ENCODE results near the gene FNDC3A.
"Not testable (repeated sequence)": the region's sequence is repeated elsewhere in the genome, so short reads cannot be mapped to it uniquely, and the experiment has no call there.

FNDC3A gene

DNA sequence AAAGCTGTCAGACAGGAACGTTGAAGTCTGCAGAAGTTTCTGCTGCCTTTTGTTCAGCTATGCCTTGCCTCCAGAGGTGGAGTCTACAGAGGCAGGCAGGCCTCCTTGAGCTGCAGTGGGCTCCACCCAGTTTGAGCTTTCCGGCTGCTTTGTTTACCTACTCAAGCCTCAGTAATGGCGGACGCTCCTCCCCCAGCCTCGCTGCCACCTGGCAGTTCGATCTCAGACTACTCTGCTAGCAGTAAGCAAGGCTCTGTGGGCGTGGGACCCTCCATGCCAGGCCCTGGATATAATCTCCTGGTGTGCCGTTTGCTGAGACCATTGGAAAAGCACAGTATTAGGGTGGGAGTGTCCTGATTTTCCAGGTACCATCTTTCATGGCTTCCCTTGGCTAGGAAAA, 187.4 kb downstream of the FNDC3A start:
- not testable (repeated sequence) for DNase-seq

DNA sequence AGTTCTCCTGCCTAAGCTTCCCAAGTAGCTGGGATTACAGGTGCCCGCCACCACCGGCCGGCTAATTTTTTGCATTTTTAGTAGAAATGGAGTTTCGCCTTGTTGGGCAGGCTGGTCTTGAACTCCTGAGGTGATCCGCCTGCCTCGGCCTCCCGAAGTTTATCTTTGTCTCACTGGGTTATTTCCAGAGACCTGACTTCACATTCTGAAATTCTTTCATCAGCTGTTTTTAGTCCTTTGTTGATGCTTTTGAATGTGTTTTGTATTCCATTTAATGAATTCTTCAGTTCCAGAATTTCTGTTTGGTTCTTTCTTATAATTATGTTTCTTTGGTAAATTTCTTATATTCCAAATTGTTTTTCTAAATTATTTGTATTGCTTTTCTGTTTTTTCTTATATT, 189.0 kb downstream of the FNDC3A start:
- no peak for DNase-seq

DNA sequence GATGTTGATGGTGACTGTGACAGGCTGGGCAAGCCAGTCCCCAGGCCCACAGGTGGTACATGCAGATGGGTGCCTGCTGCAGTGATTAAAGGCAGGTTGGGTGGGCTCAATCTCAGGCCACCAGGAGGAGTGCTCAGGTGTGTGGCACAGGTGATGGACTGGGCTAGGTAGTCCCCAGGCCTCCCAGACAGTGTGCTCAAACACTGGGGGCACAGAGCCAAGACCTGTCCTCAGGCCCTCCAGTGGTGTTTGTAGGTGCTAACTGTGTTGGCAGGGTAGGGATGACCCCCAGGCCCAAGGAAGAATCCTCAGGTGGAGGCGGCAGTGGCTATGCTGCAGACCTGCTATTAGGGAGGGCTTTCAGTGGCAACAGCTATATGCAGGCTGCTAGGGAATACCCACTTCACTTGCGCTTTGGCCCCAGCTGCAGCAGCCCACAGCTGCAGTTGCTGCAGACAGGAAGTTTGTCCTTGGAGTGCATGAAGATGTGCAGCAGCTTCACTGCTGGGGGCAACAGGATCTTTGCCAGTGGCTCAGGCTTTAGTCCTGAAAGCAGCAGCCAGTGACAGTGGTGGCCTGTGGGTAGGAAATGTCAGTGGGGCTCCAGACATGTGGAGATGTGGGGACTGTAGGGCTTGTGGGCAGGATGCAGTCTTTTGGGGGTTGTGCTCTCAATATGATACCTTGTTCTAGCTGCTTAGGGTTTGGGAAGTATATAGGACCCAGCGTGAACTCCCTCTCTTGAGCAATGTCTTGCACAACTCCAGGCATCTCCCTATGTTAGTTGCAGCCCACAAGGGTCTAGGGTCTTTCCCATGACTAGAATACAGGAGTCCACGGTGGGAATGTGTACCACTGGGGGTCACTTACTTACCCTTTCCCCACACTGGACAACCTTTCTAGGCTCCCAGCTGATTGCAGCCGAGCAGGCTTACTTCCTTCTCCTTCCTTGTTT, 190.4 kb downstream of the FNDC3A start:
- no peak for DNase-seq

DNA sequence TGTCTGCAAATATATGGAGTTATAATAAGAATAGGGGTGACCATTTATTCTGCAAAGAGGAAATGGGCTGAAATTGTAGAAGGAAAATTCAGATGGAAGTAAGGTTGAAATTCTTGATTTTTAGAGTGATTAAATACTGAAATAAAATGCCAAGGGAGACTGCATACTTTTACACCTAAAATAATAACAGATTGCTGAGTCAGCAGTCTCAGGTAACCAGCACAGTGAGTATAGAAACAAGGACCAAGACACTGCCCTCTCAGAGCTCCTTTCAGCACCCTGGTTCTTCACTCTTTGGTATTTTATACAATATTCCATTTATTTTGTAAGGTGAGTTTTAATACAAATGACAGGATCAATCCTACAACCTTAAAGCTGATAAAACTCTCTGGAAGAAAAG, 195.6 kb downstream of the FNDC3A start:
- no peak for DNase-seq

DNA sequence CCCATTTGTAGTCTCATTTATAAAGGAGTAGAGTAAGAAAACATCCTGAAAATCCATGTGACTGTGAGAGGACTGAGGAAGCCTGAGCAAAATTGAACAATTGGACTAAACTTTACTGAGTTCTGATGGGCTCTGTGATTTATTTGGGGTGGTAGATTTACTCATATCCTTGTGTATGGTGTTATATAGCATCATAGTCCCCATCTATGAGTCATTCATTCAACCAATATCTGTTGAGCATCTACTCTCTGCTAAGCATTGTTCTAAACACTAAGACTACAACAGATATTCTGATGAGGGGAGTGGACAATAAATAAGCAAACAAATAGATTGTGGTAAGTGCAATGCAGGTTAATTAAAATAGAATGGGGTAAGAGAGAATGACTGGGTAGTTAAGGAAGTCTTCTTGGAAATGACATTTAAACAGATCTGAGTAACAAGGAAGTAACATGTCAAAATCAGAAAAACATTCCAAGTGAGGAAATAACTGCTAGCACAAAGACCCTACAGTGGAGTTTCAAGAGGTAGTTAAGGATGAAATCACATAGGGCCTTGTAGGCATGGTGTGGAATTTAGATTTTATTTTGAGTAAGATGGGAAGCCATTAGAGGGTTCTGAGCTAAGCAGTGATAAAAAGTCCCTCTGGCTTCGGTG, 208.1 kb downstream of the FNDC3A start:
- DNase-seq: no peak

DNA sequence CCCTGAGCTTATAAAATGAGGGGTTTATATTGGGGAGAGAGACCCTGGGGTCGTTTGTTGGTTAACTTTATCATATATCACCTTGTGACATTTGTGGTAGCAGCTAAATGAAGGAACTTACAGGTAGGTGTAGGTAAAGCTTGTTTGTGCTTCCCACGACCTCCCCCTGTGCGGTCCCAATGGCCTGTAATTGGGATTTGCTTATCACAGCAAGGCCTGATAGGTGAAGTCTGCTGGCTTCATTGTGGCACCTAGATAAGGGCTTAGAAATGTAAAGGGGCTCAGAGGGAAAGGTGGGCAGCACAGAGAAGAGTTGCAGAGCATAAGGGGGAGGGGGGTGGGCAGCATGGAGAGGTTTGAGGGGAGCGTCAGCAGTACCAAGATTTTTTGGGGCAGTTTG, 208.9 kb downstream of the FNDC3A start:
- DNase-seq: no peak

DNA sequence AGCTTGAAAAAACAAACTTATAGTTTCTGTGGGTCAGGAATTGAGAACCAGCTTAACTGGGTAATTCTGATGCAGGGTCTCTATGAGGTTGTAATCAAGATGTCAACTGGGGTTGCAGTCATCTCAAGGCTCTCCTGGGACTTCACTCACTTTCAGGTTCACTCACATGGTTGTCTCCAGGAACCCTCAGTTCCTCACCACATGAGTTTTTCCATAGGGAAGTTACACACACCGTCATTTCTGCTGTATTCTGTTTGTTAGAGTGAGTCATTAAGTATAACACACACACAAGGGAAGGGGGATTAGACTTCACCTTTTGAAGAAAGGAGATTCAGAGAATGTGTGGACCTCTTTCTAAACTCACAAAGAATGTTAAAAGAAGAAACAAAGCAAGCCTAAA, 209.6 kb downstream of the FNDC3A start:
- DNase-seq: no peak

DNA sequence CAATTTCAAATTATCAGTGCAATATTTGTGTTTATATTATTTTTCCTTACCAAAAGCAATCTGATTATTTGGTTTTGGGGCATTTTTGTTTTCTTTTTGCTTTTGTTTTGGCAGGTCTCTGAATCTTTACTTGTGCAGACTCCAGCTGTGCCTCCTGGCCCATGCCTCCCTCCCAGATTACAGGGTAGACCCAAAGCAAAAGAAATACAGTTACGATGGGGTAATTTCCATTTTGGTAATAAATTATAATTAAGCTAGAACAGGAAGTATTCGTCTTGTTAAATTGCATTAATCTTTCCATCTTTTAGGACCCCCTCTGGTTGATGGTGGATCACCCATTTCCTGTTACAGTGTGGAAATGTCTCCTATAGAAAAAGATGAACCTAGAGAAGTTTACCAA, 215.2 kb downstream of the FNDC3A start:
- no peak for DNase-seq

DNA sequence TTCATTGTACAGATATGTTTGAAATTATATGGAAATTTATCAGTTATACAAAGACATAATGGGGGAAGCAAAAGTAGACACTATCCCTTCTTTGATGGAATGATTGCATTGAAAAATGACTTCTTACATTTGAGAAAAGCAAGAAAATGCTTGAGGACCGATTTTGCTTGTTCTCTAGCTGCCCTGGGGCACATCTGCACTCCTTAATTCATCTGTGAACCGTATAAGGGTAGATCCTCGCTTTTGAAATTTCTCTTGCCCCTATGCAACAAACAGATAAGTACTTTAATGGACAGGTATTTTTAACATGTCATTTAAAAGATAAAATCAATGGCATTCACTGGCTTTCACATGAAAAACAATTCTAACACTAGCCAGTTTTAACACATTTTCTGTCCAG, 230.9 kb downstream of the FNDC3A start:
- DNase-seq: no peak

DNA sequence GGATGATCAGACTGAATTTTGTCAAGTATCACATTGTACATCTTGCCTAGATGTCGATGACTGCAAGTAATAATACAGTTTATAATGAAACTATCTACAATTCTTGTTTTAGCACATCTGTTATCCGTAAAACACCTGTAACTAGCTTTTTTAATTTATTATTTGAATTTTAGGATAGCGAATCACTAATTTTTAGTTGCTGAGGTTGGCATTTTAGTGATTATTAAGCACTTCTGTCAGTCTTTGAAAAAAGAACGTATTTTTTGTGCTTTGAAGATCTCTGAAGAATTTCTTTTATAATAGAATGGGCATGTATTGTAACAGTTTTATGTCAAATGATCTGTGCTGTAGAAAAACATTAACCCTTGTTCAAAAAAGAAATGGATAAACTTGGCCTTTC, 232.9 kb downstream of the FNDC3A start:
- DNase-seq: no peak

DNA sequence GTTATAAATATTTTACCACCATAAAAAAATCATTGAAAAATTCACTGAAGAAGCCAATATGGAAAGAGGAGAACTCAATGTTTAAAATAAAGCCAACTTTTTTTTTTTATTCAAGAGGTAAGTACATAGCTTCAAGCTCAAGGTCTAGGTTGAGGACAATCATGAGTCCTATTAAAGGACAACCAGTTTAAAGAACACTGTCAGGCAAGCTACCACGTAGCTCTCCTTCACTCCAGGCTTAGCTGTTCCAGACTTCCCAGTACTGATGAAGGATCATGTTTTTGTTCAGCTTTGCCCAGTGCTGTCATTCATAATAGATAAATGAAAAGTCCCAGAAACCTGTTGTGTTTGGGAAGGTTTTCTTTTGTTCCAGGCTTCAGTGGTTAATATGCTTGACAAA, 234.4 kb downstream of the FNDC3A start:
- DNase-seq: no peak

DNA sequence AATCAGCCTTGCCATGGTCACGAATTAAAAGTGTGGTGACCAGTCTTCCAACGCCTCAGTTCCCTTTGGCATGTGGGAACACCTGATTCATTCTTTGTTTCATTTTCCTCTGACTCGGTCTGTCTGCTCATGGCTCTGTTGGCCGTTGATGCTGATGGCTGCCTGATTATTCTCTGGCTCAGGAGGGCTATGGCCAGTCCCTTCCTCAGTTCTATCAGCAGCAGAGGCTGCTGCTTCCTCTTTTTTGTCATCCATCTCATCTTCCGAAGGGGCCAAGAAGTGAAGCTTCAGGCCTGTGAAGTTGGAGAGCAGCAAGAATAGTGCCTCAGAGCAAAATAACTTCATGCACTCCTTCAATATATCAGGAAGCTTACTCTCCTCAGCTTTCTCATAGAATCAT, 235.0 kb downstream of the FNDC3A start:
- no peak for DNase-seq

DNA sequence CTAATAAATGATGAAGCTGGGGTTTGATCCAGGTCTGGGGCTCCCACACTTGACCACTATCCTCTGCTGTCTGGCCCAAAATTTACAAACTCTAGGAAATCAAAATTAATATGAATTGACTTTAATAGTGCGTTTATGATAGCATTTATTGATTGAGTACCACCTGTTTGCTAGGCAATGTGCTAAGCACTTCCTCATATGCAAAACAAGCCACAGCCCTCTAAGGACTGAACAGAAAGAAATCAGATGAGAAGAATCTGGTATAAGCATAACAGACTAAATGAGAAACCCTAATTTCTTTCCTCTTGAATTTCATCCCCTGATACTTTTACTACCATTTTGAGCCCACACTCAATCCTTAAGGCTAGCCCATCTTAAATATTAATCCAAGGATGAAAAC, 237.8 kb downstream of the FNDC3A start:
- no peak for DNase-seq

DNA sequence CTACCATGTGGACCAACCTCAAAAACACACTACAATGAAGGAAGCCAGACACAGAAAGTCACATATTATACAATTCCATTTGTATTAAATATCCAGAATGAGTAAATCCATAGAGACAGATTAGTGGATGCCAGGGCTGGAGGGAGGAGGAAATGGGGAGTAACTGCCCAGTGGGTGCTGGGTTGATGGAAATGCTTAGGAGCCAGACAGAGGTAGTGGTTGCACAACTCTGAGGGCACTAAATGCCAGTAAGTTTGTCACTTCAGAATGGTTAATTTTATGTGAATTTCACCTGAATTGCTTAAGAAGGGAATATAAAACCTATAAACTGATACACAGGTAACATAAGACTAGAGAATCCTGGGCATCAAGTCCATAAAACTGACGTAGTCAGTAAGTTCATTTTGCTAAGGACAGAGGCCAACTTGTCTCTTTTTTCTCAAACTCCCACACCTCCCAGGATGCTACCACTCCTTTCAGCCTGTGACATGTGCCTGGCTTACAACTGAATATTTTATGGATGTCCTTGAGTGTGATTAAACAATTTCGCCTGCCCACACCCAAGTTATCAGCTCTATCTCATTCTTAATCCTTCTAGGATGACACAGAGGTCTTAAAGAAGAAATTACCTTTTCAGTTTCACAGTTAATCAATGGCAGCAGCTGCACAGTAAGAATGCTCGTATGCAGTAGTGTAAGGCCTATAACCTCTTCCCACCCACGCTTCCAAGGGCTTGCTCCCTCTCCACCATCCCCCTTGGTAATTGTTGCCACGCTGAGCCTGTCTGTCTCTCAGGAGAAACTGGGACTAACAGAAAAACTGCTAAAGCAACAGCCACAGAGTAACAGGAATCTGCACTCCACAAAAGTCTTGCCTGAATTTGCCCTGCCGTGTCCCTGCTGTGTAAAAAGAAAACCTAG, 238.5 kb downstream of the FNDC3A start:
- no peak for DNase-seq

DNA sequence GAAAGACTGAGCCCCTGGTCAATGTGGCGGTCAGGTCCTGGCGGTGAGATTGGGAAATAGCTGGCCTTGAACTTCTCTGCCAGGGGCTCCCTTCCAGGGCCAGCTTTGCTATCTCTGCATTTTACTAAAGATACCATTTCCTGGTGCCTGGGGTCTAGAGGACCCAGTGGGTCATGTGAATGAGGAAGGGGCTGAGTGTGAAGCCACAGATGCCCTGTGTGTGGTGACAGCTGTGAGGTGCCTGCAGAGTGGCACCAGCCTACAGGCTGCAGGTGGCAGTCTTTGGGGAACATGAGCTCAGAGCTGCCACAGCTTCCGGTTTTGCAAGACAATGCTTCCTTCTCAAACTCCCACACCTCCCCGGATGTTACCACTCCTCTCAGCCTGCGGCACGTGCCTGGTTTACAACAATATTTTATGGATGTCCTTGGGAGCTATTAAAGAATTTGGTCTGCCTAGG, 239.2 kb downstream of the FNDC3A start:
- no peak for DNase-seq

DNA sequence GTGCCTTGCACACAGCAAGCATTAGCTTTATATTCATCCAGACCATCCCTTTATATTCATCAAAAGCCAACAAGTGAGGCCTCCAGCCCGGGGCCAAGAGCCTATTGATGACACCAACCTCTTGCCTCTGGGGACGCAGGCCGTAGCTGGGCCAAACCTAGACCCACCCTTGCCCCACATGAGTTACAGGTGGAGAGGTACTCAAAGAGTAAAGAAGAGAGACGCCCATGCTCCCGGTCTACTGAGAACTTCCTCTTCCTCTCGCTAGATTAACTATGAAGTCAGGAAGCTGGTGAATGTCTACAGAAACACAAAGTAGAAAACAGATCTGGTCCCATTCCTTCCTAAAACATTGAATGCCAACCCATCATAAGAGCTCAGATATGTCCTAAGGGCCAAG, 240.6 kb downstream of the FNDC3A start:
- no peak for DNase-seq

DNA sequence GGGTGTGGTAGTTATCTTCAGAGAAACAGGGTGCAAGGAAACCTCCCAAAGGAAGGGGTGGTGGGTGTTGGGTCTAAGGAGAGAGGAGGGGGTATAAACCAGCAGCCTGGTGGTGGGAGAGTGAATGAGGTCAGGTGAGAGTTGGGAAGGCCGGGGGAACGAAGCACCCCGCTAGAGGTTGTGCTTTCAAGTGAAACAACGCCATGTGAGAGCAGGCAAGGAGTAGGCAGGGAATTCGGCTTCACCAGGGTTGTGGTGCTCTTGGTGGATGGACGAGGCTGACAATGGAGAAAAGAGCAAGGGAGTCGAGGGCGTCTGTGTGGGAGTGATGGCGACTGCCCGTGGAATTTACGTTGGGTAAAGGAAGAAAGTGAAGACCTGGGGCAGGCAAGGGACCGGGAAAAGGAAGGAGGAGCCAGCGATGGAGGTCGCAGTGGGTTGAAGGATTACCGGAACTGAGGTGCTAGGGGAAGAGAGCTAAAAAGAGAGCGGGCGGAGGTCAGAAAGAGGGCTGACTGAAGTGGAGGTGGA, 242.3 kb downstream of the FNDC3A start:
- DNase-seq: no peak

DNA sequence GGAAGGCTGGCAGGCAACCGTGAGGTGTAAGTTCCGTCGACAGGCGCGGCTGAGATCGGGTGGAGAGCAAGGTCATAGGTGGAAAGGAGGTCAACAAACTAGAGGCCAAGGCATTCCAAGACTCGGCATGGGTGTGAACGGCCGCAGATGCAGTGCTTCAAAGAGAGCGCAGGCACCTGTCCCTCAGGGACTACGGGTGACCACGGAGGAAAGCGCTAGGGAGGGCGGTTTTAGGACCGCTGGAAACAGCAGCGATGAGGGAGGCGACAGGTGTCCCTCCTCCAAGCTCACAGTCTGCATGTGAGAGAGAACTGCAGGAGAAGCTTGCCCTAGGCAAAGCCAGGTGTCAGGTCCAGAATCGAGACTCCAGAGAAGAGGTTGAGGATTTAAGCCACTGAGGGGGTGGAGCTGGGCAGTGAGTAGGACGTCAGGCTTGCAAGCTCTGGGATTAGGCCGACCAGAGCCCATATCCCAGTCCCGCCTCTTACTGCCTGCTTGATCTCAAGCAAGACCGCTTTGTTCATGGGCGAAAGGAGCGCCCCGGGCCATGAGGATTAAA, 242.9 kb downstream of the FNDC3A start:
- no peak for DNase-seq

DNA sequence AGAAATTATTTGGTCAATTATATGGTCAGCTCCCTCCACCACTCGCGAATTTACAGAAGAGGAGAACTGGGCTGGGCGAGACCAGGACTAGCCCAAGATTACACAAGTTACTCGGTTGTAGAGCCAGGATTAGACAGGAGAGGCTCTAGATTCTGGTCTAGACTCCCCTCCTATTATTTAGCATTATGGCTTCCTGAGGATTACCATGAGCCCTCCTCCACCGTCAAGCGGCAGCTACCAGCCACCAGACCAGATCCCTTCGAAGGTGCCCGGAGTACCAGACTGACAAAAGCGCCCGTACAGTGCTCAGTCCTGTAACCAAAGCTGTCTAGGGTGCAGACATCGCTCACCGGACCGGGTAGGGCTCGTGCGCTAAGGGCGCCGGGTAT, 243.9 kb downstream of the FNDC3A start:
- no peak for DNase-seq

DNA sequence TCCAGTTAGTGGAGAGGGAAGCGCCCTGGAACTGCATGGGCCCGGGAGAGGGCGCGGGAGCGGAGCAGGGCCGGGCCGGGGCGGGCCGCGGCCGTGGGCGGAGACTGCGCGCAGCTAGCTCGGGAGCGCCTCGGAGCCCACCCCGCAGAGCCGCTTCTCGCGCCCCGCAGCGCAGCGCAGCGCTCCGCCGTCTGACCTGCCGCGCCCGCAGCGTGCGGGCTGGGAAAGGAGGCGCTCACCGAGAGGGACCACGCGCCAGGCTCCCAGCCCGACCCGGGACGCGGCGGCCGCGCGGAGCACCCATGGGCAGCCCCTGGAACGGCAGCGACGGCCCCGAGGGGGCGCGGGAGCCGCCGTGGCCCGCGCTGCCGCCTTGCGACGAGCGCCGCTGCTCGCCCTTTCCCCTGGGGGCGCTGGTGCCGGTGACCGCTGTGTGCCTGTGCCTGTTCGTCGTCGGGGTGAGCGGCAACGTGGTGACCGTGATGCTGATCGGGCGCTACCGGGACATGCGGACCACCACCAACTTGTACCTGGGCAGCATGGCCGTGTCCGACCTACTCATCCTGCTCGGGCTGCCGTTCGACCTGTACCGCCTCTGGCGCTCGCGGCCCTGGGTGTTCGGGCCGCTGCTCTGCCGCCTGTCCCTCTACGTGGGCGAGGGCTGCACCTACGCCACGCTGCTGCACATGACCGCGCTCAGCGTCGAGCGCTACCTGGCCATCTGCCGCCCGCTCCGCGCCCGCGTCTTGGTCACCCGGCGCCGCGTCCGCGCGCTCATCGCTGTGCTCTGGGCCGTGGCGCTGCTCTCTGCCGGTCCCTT, 244.5 kb downstream of the FNDC3A start, which contains the start of gene MLNR:
Gene MLNR, plus strand, starts transcription at position 303 of the 820 bp plus-strand sequence. Its CDS starts 0 bp downstream, at position 303.
- peak; percentile 9 for DNase-seq

DNA sequence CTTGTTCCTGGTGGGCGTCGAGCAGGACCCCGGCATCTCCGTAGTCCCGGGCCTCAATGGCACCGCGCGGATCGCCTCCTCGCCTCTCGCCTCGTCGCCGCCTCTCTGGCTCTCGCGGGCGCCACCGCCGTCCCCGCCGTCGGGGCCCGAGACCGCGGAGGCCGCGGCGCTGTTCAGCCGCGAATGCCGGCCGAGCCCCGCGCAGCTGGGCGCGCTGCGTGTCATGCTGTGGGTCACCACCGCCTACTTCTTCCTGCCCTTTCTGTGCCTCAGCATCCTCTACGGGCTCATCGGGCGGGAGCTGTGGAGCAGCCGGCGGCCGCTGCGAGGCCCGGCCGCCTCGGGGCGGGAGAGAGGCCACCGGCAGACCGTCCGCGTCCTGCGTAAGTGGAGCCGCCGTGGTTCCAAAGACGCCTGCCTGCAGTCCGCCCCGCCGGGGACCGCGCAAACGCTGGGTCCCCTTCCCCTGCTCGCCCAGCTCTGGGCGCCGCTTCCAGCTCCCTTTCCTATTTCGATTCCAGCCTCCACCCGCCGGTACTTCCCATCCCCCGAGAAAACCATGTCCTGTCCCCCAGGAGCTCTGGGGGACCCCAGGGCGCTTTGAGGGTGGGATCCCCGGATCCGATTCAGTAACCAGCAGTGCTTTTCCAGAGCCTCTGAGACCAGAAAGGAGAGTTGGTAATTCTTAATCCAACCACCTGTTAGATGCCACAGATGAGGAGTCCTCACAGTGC, 245.3 kb downstream of the FNDC3A start:
- DNase-seq: no peak
